HUES6 (cell line): ENCODE results near the gene R3HDM4.

Source experiments
- H3K27ac ChIP-seq: 2 replicates; pipeline ENCODE4 v1.7.0; 2013; ENCODE audit warnings: low read depth, mild to moderate bottlenecking, low read length, inconsistent platforms
- H3K27me3 ChIP-seq: 2 replicates; pipeline ENCODE4 v1.6.1; 2013; ENCODE audit warnings: low read length; ENCODE audit not compliant: control insufficient read depth, insufficient read depth
- H3K36me3 ChIP-seq: 2 replicates; pipeline ENCODE4 v1.6.1; 2013; ENCODE audit warnings: low read length; ENCODE audit not compliant: control insufficient read depth, insufficient read depth
- H3K4me1 ChIP-seq: 2 replicates; pipeline ENCODE4 v1.6.1; 2013; ENCODE audit warnings: low read length; ENCODE audit not compliant: control insufficient read depth, insufficient read depth
- H3K4me3 ChIP-seq: 2 replicates; pipeline ENCODE4 v1.5.1; 2013; ENCODE audit warnings: low read depth, low read length
- H3K9ac ChIP-seq: one replicate; pipeline ENCODE4 v1.6.1; 2013; ENCODE audit warnings: mild to moderate bottlenecking, low read length
- H3K9me3 ChIP-seq: 2 replicates; pipeline ENCODE4 v1.6.1; 2013; ENCODE audit warnings: low read depth, low read length; ENCODE audit not compliant: control insufficient read depth, insufficient read depth

The R3HDM4 gene

DNA sequence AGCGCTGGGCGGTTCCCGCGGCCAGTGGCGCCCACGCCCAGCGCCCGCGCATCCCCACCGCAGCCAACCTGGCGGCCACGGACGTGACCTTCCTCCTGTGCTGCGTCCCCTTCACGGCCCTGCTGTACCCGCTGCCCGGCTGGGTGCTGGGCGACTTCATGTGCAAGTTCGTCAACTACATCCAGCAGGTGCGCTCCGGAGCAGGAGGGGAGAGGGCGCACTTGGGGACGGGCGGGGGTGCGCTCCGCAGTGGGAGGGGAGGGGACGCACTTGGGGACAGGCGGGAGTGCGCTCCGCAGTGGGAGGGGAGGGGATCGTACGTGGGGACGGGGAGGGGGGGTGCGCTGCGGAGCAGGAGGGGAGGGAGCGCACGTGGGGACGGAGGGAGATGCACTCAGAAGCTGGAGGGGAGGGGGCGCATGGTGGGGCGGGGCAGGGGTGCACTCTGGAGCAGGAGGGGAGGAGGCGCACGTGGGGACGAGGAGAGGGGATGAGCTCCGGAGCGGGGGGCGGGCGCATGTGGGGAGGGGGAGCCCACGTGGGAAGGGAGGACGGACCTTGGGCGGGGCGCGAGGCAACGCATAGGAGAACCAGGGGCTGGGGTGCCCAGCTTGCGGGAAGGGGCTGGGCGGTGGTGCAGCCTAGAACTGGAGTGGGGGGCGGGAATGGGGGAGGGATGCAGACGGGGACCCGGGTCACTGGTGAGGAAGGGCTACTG lies 5.6 kb upstream of the R3HDM4 start:
- no peaks in the 10 kb centered on the region for H3K36me3 ChIP-seq
- no peaks in the 10 kb centered on the region for H3K9me3 ChIP-seq
- H3K4me1 ChIP-seq, result peaks cover 11% of the 10 kb centered on the region
- H3K9ac ChIP-seq, result no peak overlapping the region
- H3K4me3 ChIP-seq, result peak overlapping the region; percentile 69
- H3K27ac ChIP-seq, result no peak overlapping the region
- peaks cover 60% of the 10 kb centered on the region for H3K27me3 ChIP-seq

DNA sequence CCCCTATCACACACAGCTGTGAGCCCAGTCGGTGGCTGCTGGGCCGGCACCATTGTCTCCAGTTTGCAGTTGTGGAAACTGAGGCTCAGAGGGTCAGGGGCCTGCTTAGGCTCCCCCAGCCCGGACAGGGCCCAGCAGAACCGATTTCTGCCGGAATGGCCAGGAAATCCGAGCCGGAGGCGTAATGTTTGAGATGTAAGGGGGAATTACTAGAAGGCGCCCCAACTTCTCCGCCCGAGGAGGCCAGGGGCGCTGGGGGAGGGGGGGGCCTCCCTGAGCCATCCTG lies 5.1 kb upstream of the R3HDM4 start:
- peaks cover 14% of the 10 kb centered on the region for H3K4me1 ChIP-seq
- no peak overlapping the region for H3K9ac ChIP-seq
- no peaks in the 10 kb centered on the region for H3K36me3 ChIP-seq
- H3K9me3 ChIP-seq, result no peaks in the 10 kb centered on the region
- H3K27ac ChIP-seq, result no peak overlapping the region
- H3K4me3 ChIP-seq, result peak overlapping the region; percentile 69
- H3K27me3 ChIP-seq, result peaks cover 60% of the 10 kb centered on the region

DNA sequence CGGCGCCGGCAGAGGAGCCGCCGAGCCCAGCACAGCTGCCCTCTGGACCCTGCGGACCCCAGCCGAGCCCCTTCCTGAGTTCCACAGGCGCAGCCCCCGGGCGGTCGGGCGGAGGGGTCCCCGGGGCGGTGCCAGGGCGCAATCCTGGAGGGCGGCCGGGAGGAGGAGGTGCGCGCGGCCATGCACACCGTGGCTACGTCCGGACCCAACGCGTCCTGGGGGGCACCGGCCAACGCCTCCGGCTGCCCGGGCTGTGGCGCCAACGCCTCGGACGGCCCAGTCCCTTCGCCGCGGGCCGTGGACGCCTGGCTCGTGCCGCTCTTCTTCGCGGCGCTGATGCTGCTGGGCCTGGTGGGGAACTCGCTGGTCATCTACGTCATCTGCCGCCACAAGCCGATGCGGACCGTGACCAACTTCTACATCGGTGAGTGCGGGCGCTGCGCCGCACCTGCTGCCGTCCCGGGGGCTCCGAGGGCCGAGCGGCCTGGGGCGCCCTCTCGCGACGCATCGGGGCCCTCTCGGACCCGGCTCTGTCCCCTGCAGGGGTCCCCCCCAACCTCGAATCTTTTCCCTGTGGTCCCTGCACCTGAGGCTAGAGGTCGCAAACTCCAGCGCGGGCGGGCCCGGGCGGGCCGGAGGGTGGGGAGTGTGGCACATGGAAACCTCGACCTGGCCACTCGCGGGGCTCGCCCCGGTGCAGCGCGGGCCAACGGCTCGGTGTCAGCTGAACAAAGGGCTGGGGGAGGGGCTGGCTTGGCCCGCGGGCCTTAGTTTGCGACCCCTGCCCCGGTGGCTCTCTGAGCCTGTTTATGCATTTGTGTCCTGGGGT lies 4.5 kb upstream of the R3HDM4 start, which contains the start of gene KISS1R:
KISS1R (plus strand) TSS at position 11 of the 829 bp plus-strand sequence; CDS start at position 181, 170 bp downstream.
- Histone ChIP-seq H3K9me3 (no peaks in the 10 kb centered on the region), H3K36me3 (no peaks in the 10 kb centered on the region), H3K27me3 (peaks cover 60% of the 10 kb centered on the region), H3K27ac (no peak within 1 kb of the TSS), H3K9ac (peak within 1 kb of the TSS; percentile 31), H3K4me3 (peak within 1 kb of the TSS; percentile 69), H3K4me1 (peaks cover 14% of the 10 kb centered on the region)

DNA sequence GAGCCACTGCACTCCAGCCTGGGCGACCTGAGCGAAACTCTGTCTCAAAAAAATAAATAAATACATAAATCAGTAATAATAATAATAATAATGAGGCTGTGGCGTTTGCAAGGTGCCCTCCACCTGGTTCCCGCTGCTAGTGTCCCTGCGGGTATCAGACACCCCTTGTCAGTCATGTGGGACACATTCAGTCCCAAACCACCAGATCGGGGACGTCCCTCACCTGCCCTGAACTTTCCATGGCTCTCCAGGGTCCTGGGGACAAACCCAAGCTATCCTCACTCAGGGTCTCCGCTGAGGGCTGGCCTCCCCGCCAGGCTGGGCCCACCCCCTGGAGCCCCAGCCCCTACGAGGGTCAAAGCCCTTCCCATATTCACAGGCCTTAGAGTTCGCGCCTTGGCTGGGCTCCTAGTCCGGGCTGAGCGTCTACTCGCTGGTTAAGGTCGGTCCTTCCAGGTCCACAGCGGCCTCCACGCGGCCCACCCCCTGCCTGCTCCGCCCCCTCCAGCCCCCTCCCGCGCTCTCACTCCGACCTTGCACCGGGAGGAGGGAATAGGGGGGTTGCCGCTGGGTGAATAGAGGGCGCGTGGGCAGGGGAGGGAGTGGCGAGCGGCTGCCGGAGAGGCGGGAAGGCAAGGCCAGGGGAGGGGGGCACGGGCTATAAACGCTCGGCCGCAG lies 3.8 kb upstream of the R3HDM4 start:
- Histone ChIP-seq H3K36me3 (no peaks in the 10 kb centered on the region), H3K27ac (no peak overlapping the region), H3K4me3 (peak overlapping the region; percentile 69), H3K4me1 (peaks cover 14% of the 10 kb centered on the region), H3K27me3 (peaks cover 60% of the 10 kb centered on the region), H3K9ac (peak overlapping the region; percentile 31), H3K9me3 (no peaks in the 10 kb centered on the region)

DNA sequence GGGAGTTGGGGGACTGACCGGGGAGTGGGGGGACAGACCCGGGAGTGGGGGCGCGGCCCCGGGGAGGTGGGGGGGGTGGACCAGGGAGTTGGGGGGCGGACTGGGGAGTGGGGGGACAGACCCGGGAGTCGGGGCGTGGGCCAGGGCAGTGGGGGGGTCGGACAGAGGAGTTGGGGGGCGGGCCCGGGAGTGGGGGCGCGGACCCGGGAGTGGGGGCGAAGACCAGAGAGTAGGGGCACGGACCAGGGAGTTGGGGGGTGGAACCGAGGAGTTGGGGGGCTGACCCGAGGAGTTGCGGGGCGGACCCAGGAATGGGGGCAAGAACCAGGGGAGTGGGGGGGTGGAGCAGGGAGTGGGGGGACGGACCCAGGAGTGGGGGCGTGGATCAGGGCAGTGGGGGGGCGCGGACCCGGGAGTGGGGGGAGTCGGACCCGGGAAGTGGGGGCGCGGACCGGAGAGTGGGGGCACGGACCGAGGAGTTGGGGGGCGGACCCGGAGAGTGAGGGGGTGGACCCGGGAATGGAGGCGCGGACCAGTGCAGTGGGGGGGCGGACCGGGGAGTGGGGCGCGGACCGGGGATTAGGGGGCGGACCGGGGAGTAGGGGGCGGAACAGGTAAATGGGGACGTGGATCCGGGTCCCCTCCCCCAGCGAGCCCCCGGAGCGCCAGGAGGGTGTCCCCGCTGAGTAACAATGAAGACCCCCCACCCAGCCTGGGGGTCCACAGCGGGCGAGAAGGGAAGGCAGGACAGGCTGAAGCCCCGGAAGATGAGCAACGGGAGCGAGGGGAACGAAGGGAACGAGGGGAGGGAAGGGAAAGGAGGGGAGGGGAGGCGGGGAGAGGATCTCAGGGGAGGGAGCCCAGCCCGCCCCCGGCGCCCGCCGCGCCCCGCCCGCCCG lies 589 bp downstream of the R3HDM4 start:
- no peak overlapping the region; the same call in 1 of the 2 replicates for H3K27ac ChIP-seq
- H3K4me1 ChIP-seq, result peaks cover 10% of the 10 kb centered on the region
- H3K9me3 ChIP-seq, result no peaks in the 10 kb centered on the region
- H3K9ac ChIP-seq, result peak overlapping the region; percentile 42
- H3K4me3 ChIP-seq, result peak overlapping the region; percentile 79
- H3K36me3 ChIP-seq, result no peaks in the 10 kb centered on the region
- H3K27me3 ChIP-seq, result peaks cover 19% of the 10 kb centered on the region

DNA sequence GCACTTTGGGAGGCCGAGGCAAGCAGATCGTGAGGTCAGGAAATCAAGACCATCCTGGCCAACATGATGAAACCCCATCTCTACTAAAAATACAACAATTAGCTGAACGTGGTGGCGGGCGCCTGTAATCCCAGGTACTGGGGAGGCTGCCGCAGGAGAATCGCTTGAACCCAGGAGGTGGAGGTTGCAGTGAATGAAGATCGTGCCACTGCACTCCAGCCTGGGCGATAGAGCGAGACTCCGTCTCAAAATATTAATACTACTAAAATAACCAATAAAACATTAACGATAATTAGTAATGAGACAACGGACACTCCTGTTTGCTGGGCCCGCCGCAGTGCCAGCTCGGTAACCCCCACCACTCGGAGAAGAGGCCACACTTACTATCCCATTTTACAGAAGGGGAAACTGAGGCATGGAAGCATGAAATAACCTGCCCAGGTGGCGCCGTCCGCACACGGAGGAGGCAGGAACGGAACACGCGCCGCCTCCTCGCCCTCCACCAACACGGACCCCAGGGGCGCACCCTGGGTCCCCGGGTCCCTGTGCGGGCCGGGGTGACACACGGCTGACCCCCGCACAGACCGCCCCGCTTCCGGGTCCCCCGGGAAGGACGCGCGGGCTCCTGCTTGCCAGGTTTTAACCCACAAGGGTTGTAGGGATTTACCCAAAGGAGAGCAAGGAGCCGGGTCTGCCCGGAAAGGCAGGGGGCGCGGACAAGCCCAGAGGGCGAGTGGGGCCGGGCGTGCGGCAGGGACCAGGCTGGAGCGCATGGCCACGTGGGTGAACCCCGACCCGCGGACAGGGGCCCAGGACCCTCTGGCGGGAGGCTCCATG lies 1.6 kb downstream of the R3HDM4 start:
- peaks cover 10% of the 10 kb centered on the region for H3K4me1 ChIP-seq
- H3K27me3 ChIP-seq, result peaks cover 9% of the 10 kb centered on the region
- H3K9ac ChIP-seq, result no peak overlapping the region
- no peak overlapping the region for H3K27ac ChIP-seq
- H3K36me3 ChIP-seq, result no peaks in the 10 kb centered on the region
- no peaks in the 10 kb centered on the region for H3K9me3 ChIP-seq
- no peak overlapping the region for H3K4me3 ChIP-seq

DNA sequence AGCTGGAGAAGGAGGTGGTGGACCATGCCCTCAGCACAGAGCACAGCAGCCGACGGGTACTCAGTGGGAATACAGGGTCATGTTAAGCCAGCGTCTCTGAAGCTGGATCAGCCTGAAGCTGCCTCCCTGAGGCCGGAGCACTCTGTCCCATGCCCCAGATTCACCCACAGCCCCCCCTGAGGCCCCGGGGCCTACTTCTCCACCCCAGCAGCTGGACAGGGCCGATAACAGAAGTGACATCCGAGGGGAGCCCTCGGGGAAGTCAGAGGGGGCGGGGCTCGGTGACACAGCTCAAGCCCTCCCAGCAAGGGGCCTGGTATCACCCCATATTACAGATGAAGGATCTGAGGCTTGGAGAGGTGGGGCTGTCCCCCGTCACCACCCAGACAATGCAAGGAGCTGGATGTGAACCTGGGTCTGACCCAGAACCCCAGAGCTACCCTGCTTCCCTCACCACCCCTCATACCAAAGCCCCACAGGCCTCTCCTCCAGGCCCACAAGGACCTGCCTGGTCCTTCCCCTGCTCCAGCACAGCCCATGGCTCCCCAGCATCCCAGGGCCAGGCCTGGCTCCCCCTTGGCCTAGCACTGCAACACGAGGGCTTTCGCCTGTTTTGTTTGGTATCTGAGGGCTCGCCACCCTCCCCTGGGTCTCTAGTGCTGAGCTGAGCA lies 5.7 kb downstream of the R3HDM4 start:
- H3K9me3 ChIP-seq, result no peaks in the 10 kb centered on the region
- no peak overlapping the region for H3K27ac ChIP-seq
- H3K4me1 ChIP-seq, result peaks cover 7% of the 10 kb centered on the region
- H3K4me3 ChIP-seq, result no peak overlapping the region
- no peaks in the 10 kb centered on the region for H3K27me3 ChIP-seq
- no peak overlapping the region for H3K9ac ChIP-seq
- no peaks in the 10 kb centered on the region for H3K36me3 ChIP-seq

DNA sequence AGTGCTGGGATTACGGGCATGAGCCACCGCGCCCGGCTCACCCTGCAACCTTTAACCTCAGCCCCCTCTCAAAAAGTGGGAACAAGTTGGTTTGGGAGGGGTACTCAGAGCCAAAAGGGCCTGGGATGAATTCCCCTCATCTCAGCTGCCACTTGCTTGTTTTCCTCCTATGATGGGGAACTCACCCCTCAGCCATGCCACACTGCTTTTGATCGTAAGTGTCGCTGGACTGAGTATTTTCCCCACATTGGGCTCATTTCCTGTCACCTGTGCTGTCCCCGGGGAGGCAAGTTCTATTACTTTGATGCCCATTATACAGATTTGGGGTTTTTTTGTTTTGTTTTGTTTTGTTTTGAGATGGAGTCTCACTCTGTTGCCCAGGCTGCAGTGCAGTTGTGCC lies 6.5 kb downstream of the R3HDM4 start:
- no peaks in the 10 kb centered on the region; the same call in 1 of the 2 replicates for H3K36me3 ChIP-seq
- H3K9me3 ChIP-seq, result no peaks in the 10 kb centered on the region
- no peaks in the 10 kb centered on the region for H3K27me3 ChIP-seq
- no peak overlapping the region for H3K27ac ChIP-seq
- peaks cover 7% of the 10 kb centered on the region for H3K4me1 ChIP-seq
- H3K4me3 ChIP-seq, result no peak overlapping the region
- no peak overlapping the region for H3K9ac ChIP-seq

DNA sequence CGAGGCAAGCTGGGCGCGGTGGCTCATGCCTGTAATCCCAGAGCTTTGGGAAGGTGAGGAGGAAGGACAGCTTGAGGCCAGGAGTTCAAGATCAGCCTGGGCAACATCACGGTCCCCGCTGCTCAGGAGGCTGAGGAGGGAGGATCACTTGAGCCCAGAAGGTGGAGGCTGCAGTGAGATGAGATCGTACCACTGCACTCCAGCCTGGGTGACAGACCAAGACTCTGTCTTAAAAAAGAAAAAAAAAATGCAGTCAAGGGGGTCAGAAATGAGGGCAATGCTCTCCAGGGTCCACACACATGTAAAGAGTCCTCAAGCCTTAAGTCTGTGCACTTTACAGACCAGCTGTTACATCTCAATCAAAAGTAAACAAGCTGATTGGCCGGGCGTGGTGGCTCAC lies 8.5 kb downstream of the R3HDM4 start:
- H3K4me1 ChIP-seq, result peaks cover 18% of the 10 kb centered on the region
- no peak overlapping the region for H3K4me3 ChIP-seq
- no peaks in the 10 kb centered on the region for H3K27me3 ChIP-seq
- no peaks in the 10 kb centered on the region for H3K9me3 ChIP-seq
- H3K36me3 ChIP-seq, result peaks cover 5% of the 10 kb centered on the region
- no peak overlapping the region for H3K27ac ChIP-seq
- no peak overlapping the region for H3K9ac ChIP-seq
